Loucy (cell line): ENCODE data around the gene NFASC.

Experiments used
- H2AFZ ChIP-seq: fragments of 200-600 bp; sonication (generic); 2 replicates; pipeline ENCODE4 v1.6.0; 2016; ENCODE audit warnings: antibody characterized with exemption, mild to moderate bottlenecking, low read length, moderate library complexity
- H3F3A ChIP-seq: fragments of 200-600 bp; 2 replicates; pipeline ENCODE4 v1.6.0; 2016; ENCODE audit warnings: antibody characterized with exemption, low read depth, mild to moderate bottlenecking
- H3K27me3 ChIP-seq: fragments of 200-600 bp; sonication (generic); 2 replicates; pipeline ENCODE4 v1.6.1; 2014; ENCODE audit warnings: low read length, mild to moderate bottlenecking; ENCODE audit not compliant: insufficient read depth, poor library complexity, severe bottlenecking
- H3K36me3 ChIP-seq: fragments of 200-600 bp; sonication (generic); 2 replicates; pipeline ENCODE4 v1.6.1; 2016; ENCODE audit warnings: low read length; ENCODE audit not compliant: insufficient read depth
- H3K4me1 ChIP-seq: fragments of 200-600 bp; sonication (generic); 2 replicates; pipeline ENCODE4 v1.5.1; 2014; ENCODE audit warnings: low read length, mild to moderate bottlenecking; ENCODE audit not compliant: insufficient read depth, poor library complexity, severe bottlenecking
- H3K4me2 ChIP-seq: fragments of 200-600 bp; sonication (generic); 2 replicates; pipeline ENCODE4 v1.6.0; 2014; ENCODE audit warnings: antibody characterized with exemption, low read length, low read depth, mild to moderate bottlenecking; ENCODE audit not compliant: poor library complexity, severe bottlenecking
- H3K4me3 ChIP-seq: fragments of 200-600 bp; sonication (generic); 2 replicates; pipeline ENCODE4 v1.5.1; 2014; ENCODE audit warnings: low read length, mild to moderate bottlenecking, mixed read lengths; ENCODE audit not compliant: poor library complexity, severe bottlenecking
- H3K79me2 ChIP-seq: fragments of 200-600 bp; sonication (generic); 2 replicates; pipeline ENCODE4 v1.6.1; 2014; ENCODE audit warnings: low read length; ENCODE audit not compliant: insufficient read depth
- H3K9ac ChIP-seq: fragments of 200-600 bp; sonication (generic); 2 replicates; pipeline ENCODE4 v1.6.0; 2014; ENCODE audit warnings: mild to moderate bottlenecking, low read depth, low read length, moderate library complexity; ENCODE audit not compliant: poor library complexity, severe bottlenecking
- H3K9me2 ChIP-seq: fragments of 200-600 bp; sonication (generic); replicated peaks from 2 replicates; pipeline ENCODE4 v1.6.1; 2016; ENCODE audit warnings: low read depth, low read length, mixed read lengths
- H3K9me3 ChIP-seq: fragments of 200-600 bp; sonication (generic); 2 replicates; pipeline ENCODE4 v1.6.1; 2014; ENCODE audit warnings: mild to moderate bottlenecking, antibody characterized with exemption, low read length, low read depth; ENCODE audit not compliant: insufficient read depth
- H4K20me1 ChIP-seq: fragments of 200-600 bp; sonication (generic); 2 replicates; pipeline ENCODE4 v1.6.0; 2014; ENCODE audit warnings: antibody characterized with exemption, low read length, mild to moderate bottlenecking; ENCODE audit not compliant: insufficient read depth, poor library complexity, severe bottlenecking
- CTCF ChIP-seq: fragments of 200-600 bp; sonication (generic); conservative IDR thresholded peaks from 2 replicates; pipeline ENCODE4 v1.5.1; 2014; ENCODE audit warnings: mild to moderate bottlenecking, antibody characterized with exemption, low read length
- EZH2phosphoT487 ChIP-seq: fragments of 200-600 bp; IDR thresholded peaks from 2 replicates; pipeline ENCODE4 v1.6.1; 2018; ENCODE audit warnings: antibody characterized with exemption, mild to moderate bottlenecking, moderate library complexity, borderline replicate concordance

NFASC gene

GRCh38 chr1:204940591-204940990, 69.9 kb downstream of the NFASC start:
- Histone ChIP-seq H3K9me2 (no peaks in the 10 kb centered on the region), H3F3A (no peaks in the 10 kb centered on the region), H2AFZ (no peak overlapping the region), H4K20me1 (no peaks in the 10 kb centered on the region), H3K4me3 (no peak overlapping the region), H3K9ac (no peak overlapping the region), H3K36me3 (no peaks in the 10 kb centered on the region), H3K79me2 (no peaks in the 10 kb centered on the region), H3K27me3 (no peaks in the 10 kb centered on the region), H3K4me2 (no peak overlapping the region), H3K4me1 (peaks cover 6% of the 10 kb centered on the region), H3K9me3 (no peaks in the 10 kb centered on the region)
- TF ChIP-seq EZH2phosphoT487 (no peak), CTCF (no peak)

DNA sequence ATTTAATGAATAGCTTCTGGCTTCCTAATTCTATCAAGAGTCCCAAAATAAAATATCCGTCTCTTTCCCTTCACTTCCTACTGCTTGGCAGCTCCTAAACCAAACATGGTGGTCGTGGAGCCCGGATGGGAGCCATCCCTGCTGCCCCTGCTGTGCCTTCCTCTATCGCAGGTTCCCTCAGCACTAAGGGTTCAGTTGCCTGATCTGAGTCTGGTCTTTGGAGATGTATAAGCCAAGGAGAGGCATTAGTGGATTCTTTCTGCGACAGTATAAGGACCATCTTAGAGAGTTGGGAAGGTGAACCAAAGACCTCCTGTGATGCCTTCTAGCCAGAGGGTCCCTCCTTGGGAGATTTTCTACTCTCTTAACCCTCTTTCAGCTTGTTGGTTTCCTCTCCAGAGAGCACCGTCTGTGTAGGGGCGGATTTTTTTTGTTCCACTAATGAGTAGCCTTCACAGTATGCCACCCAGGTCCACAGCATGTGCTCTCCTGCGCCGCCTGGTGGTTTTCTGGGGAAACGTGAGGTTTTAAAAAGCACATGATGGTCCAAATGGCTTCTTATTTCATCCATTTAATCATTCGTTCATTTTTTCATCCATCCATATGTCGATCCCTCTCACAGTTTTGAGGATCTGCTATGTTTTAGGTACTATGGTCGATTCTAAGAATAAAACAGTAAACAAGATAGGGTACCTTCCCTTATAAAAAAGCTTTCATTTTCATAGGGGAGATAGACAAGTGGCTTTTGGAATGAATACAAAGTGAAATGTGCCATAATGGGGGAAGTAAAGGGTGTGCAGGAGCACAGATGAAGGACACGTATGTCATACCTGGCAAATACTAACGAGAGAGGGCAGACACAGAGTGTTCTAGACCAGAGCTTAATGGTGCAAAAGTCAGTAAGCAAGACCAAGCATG, 71.0 kb downstream of the NFASC start:
- H3K9me2 ChIP-seq = no peaks in the 10 kb centered on the region
- no peaks in the 10 kb centered on the region for H3F3A ChIP-seq
- peak overlapping the region; percentile 59 for H3K4me2 ChIP-seq
- no peaks in the 10 kb centered on the region for H3K9me3 ChIP-seq
- no peaks in the 10 kb centered on the region for H4K20me1 ChIP-seq
- H3K9ac ChIP-seq = no peak overlapping the region
- H3K36me3 ChIP-seq = no peaks in the 10 kb centered on the region
- TF ChIP-seq CTCF (peak; percentile 99), EZH2phosphoT487 (no peak)
- peak overlapping the region; percentile 55 for H3K4me3 ChIP-seq
- H3K79me2 ChIP-seq = no peaks in the 10 kb centered on the region
- H3K4me1 ChIP-seq = peaks cover 11% of the 10 kb centered on the region
- no peaks in the 10 kb centered on the region for H3K27me3 ChIP-seq
- peak overlapping the region; percentile 75; the same call in 1 of the 2 replicates for H2AFZ ChIP-seq

DNA sequence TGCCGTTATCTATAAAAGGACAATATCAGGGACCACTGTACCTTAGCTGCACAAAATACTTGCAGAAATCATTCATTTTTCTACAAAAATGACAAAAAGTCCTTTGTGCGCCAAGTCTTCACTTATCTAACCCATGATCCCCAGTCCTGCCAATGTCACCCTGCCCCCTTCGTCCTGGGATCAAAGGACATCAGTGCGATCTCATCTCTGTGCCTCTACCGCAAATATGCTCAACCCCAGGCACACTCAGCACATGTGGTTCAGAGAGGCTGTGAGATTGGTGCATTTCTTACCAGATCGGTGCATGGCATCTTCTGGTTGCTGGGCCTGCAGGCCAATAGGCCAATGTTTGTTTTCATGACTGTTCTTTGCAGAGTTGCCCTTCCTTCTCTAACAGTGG, 72.8 kb downstream of the NFASC start:
- Histone ChIP-seq H3K79me2 (no peaks in the 10 kb centered on the region), H3K4me2 (no peak overlapping the region), H3K36me3 (no peaks in the 10 kb centered on the region), H4K20me1 (no peaks in the 10 kb centered on the region), H3K9me3 (no peaks in the 10 kb centered on the region), H2AFZ (no peak overlapping the region), H3K9me2 (no peaks in the 10 kb centered on the region), H3K9ac (no peak overlapping the region), H3K4me3 (no peak overlapping the region), H3F3A (no peaks in the 10 kb centered on the region), H3K4me1 (peaks cover 11% of the 10 kb centered on the region), H3K27me3 (no peaks in the 10 kb centered on the region)
- TF ChIP-seq EZH2phosphoT487 (no peak), CTCF (no peak)
